ENCODE measurements around the gene AHRR.

The AHRR gene

DNA sequence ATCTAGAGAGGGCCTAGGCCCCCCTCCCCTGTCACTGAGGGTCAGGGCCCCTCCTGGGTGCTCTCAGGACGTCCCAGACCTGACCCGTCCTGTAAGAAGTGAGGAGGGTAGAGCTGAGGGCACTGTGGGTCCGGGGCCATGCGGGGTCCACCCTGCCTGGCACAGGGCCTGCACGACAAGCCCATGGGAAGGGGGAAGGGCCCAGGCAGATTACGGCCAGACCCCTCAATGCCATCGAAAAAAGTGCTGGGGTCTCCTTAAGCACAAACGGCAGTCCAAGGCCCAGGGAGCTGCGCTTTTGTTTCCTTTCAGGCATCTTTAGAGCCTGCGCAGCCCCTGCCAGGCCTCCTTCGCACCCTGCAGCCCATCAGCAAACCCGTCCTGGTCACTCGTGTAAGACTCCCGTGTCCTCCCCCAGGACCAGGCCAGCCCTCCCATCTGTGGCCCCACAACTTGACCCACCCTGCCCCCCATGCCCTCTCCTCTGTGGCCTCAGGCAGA is 117.0 kb downstream of the AHRR start:
- FAIRE-seq (no peak), DNase-seq (ENCODE audit: insufficient read length, low spot score) (no peak)
- TF ChIP-seq POLR2A (IDR thresholded peaks at IDR 0.05; ENCODE audit: low read depth, low read length), result no peak

DNA sequence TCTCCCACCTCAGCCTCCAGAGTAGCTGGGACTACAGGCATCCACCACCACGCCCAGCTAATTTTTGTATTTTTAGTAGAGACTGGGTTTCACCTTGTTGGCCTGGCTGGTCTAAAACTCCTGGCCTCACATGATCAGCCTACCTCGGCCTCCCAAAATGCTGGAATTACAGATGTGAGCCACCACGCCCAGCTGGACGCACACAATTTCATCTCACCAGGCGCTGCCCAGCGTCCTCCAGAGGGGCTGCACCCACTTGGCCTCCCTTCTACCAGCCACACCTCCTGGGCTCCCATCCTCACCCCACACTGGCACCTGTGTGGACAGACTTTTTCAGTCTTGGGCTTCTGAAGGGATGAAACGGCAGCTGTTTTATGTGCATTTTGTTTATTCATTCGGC is 117.7 kb downstream of the AHRR start:
- no peak for TF ChIP-seq POLR2A (IDR thresholded peaks at IDR 0.05; ENCODE audit: low read depth, low read length)
- no peak for DNase-seq (ENCODE audit: insufficient read length, low spot score)
- no peak for FAIRE-seq

- TF ChIP-seq POLR2A (IDR thresholded peaks at IDR 0.05; ENCODE audit: low read depth, low read length), result no peak
- DNase-seq (ENCODE audit: insufficient read length, low spot score), result no peak
- no peak for FAIRE-seq
Measured at GRCh38 chr5:439636-440035, 118.1 kb downstream of the AHRR start.

DNA sequence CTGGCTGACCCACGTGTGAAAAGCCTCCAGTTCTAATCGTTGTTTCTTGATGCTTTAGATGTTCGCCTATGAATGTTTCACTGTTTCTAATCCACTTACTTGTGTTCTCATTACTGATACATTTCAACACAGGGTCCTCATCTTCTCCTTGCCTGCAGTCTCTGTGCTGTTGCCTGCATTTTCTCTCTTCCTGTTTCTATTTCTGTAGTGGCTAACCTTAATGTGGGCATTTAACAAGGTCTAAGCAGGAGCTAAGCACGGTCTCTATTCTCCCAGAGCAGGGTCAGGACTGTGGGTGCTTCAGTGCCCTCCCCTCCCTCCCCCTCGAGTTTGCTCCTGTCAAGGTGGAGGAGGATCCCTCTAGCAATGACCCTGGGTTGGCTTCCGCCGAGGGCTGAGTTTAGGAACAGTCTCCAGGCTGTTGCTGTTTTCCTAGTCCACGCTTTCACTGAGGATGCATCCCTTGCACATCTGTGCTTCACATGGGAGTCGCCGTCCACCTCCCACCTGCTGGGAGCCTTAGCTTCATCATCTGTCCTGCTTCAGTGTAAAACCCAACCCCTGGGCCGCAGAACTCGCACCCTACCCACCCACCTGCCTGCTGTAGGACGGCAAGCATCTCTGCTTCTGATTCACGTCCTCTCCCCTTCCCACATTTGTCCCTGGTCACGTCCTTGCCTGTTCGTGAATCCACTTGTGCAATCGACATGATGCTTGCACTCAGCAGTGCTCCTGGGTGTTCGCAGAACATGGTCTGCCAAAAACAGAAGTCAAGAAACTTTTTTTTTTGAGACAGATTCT is 119.1 kb downstream of the AHRR start:
- FAIRE-seq (no peak), DNase-seq (ENCODE audit: insufficient read length, low spot score) (no peak)
- TF ChIP-seq POLR2A (IDR thresholded peaks at IDR 0.05; ENCODE audit: low read depth, low read length), result no peak

GRCh38 chr5:441996-442334 is 120.5 kb downstream of the AHRR start:
- DNase-seq (ENCODE audit: insufficient read length, low spot score) (no peak), FAIRE-seq (no peak)
- no peak for TF ChIP-seq POLR2A (IDR thresholded peaks at IDR 0.05; ENCODE audit: low read depth, low read length)

DNA sequence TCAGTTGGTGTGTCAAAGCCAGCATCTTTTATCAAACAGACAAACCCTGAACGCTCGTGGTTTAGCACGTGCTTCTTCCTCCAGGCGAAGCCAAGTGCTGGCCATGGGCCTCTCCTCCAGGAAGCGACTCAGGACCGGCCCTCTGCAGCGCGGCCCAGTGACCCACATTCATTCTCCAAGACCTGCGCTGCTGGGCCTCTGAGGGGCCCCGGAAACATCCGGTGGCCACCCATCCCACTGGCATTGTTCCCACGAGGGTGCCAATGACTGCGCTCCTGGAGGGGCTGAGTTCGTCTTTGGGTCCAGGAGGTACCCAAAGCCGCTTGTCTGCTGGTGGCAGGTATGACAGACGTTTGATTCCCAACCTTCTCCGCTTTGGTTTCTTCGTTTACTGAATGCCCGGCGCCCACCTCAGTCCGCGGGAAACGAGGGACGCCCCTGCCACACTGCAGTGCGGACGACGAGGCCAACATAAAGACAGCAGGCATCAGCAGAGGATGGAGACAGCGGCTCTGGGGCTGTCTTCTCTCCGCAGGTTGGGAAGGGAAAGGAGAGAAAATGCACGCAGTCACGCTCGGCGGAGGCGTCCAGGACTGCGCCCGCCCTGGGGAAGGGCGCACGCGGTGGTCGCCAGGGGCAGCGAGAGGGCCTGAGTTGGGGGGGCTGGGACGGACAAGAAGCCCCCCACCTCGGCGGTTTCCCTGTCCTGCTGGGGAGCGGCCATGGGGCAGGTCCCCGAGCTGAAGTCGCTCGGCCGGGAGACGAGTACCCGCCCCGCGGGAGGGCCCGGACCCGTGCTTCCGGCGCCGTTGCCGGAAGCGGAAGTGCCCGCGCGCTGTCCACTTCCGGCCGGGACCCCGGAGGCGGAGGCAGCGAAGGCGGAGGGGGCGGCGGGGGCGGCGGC is 121.1 kb downstream of the AHRR start, which contains the start of gene EXOC3:
Gene EXOC3, plus strand, starts transcription at position 842 of the 904 bp plus-strand sequence. CDS start 3,030 bp downstream, outside the sequence.
- DNase-seq (ENCODE audit: insufficient read length, low spot score) (peak; percentile 99), FAIRE-seq (no peak)

DNA sequence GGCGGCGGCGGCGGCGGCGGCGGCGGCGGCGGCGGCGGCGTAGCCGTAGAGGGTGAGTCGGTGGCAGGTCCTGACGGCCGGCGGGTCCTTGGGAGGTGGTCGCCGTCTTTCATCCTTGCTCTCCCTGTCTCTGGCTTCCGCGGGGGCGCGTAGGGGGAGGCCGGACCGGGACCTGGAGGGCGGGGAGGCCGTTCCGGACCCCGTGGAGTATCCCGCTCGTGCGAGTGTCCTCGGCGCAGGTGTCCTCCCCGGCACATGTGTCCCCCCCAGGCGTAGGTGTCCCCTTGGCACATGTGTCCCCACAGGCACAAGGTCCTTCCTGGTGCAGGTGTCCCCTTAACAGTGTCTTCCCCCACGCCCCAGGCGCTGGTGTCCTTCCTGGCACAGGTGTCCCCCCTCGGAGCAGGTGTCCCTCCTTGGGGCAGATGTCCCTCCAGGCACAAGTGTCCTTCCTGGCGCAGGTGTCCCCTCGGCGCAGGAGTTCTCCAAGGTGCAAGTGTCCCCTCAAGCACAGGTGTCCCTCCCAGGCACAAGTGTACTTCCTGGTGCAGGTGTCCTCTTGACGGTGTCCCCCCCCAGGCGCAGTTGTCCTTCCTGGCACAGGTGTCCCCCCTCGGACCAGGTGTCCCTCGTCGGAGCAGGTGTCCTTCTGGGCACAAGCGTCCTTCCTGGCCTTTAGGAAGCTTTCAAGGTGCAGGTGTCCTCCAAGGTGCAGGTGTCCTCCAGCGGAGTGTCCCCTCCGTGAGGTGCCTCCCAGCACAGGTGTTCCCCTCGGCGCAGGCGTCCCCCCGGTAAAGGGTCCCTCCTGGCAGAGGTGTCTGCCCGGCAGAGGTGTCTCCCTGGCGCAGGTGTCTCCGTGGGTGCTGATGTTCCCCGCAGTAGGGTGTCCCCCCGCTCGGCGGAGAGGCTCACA is 122.0 kb downstream of the AHRR start:
- DNase-seq (ENCODE audit: insufficient read length, low spot score) (peak; percentile 73), FAIRE-seq (no peak)
- TF ChIP-seq POLR2A (IDR thresholded peaks at IDR 0.05; ENCODE audit: low read depth, low read length), result no peak

More for the DNA sequence above, 121.1 kb downstream of the AHRR start, which contains the start of gene EXOC3:
- TF ChIP-seq POLR2A (IDR thresholded peaks at IDR 0.05; ENCODE audit: low read depth, low read length), result peak; percentile 78

- TF ChIP-seq POLR2A (IDR thresholded peaks at IDR 0.05; ENCODE audit: low read depth, low read length), result no peak
- DNase-seq (ENCODE audit: insufficient read length, low spot score) (no peak), FAIRE-seq (no peak)
Measured at GRCh38 chr5:444226-444625, 122.7 kb downstream of the AHRR start.

GRCh38 chr5:445591-445990 is 124.1 kb downstream of the AHRR start:
- TF ChIP-seq POLR2A (IDR thresholded peaks at IDR 0.05; ENCODE audit: low read depth, low read length), result no peak
- FAIRE-seq (no peak), DNase-seq (ENCODE audit: insufficient read length, low spot score) (no peak)

GRCh38 chr5:446066-446882 is 124.8 kb downstream of the AHRR start:
- no peak for FAIRE-seq
- DNase-seq (ENCODE audit: insufficient read length, low spot score), result no peak
- TF ChIP-seq POLR2A (IDR thresholded peaks at IDR 0.05; ENCODE audit: low read depth, low read length), result no peak

- no peak for TF ChIP-seq POLR2A (IDR thresholded peaks at IDR 0.05; ENCODE audit: low read depth, low read length)
- FAIRE-seq (no peak), DNase-seq (ENCODE audit: insufficient read length, low spot score) (no peak)
Measured at GRCh38 chr5:446883-447263, 125.4 kb downstream of the AHRR start.

GRCh38 chr5:447501-447900 is 126.0 kb downstream of the AHRR start:
- FAIRE-seq (no peak), DNase-seq (ENCODE audit: insufficient read length, low spot score) (no peak)
- no peak for TF ChIP-seq POLR2A (IDR thresholded peaks at IDR 0.05; ENCODE audit: low read depth, low read length)
